Loucy (cell line): ENCODE measurements around the gene MACROD2.

ENCODE experiments used
- H2AFZ ChIP-seq: fragments of 200-600 bp; sonication (generic); 2 replicates; pipeline ENCODE4 v1.6.0; 2016; ENCODE audit warnings: antibody characterized with exemption, mild to moderate bottlenecking, low read length, moderate library complexity
- H3F3A ChIP-seq: fragments of 200-600 bp; 2 replicates; pipeline ENCODE4 v1.6.0; 2016; ENCODE audit warnings: antibody characterized with exemption, low read depth, mild to moderate bottlenecking
- H3K27me3 ChIP-seq: fragments of 200-600 bp; sonication (generic); 2 replicates; pipeline ENCODE4 v1.6.1; 2014; ENCODE audit warnings: low read length, mild to moderate bottlenecking; ENCODE audit not compliant: insufficient read depth, poor library complexity, severe bottlenecking
- H3K36me3 ChIP-seq: fragments of 200-600 bp; sonication (generic); 2 replicates; pipeline ENCODE4 v1.6.1; 2016; ENCODE audit warnings: low read length; ENCODE audit not compliant: insufficient read depth
- H3K4me1 ChIP-seq: fragments of 200-600 bp; sonication (generic); 2 replicates; pipeline ENCODE4 v1.5.1; 2014; ENCODE audit warnings: low read length, mild to moderate bottlenecking; ENCODE audit not compliant: insufficient read depth, poor library complexity, severe bottlenecking
- H3K4me2 ChIP-seq: fragments of 200-600 bp; sonication (generic); 2 replicates; pipeline ENCODE4 v1.6.0; 2014; ENCODE audit warnings: antibody characterized with exemption, low read length, low read depth, mild to moderate bottlenecking; ENCODE audit not compliant: poor library complexity, severe bottlenecking
- H3K4me3 ChIP-seq: fragments of 200-600 bp; sonication (generic); 2 replicates; pipeline ENCODE4 v1.5.1; 2014; ENCODE audit warnings: low read length, mild to moderate bottlenecking, mixed read lengths; ENCODE audit not compliant: poor library complexity, severe bottlenecking
- H3K79me2 ChIP-seq: fragments of 200-600 bp; sonication (generic); 2 replicates; pipeline ENCODE4 v1.6.1; 2014; ENCODE audit warnings: low read length; ENCODE audit not compliant: insufficient read depth
- H3K9ac ChIP-seq: fragments of 200-600 bp; sonication (generic); 2 replicates; pipeline ENCODE4 v1.6.0; 2014; ENCODE audit warnings: mild to moderate bottlenecking, low read depth, low read length, moderate library complexity; ENCODE audit not compliant: poor library complexity, severe bottlenecking
- H3K9me2 ChIP-seq: fragments of 200-600 bp; sonication (generic); replicated peaks from 2 replicates; pipeline ENCODE4 v1.6.1; 2016; ENCODE audit warnings: low read depth, low read length, mixed read lengths
- H3K9me3 ChIP-seq: fragments of 200-600 bp; sonication (generic); 2 replicates; pipeline ENCODE4 v1.6.1; 2014; ENCODE audit warnings: mild to moderate bottlenecking, antibody characterized with exemption, low read length, low read depth; ENCODE audit not compliant: insufficient read depth
- H4K20me1 ChIP-seq: fragments of 200-600 bp; sonication (generic); 2 replicates; pipeline ENCODE4 v1.6.0; 2014; ENCODE audit warnings: antibody characterized with exemption, low read length, mild to moderate bottlenecking; ENCODE audit not compliant: insufficient read depth, poor library complexity, severe bottlenecking
- EZH2phosphoT487 ChIP-seq: fragments of 200-600 bp; IDR thresholded peaks from 2 replicates; pipeline ENCODE4 v1.6.1; 2018; ENCODE audit warnings: antibody characterized with exemption, mild to moderate bottlenecking, moderate library complexity, borderline replicate concordance
- TF ChIP-seq, protein P1 (sequence below): fragments of 200-600 bp; sonication (generic); conservative IDR thresholded peaks from 2 replicates; pipeline ENCODE4 v1.5.1; 2014; ENCODE audit warnings: mild to moderate bottlenecking, antibody characterized with exemption, low read length

The MACROD2 gene

GRCh38 chr20:15265581-15266309, 1270.4 kb downstream of the MACROD2 start:
- Histone ChIP-seq H3K9ac (no peak overlapping the region), H3F3A (no peaks in the 10 kb centered on the region), H3K4me2 (no peak overlapping the region), H3K9me2 (no peaks in the 10 kb centered on the region), H3K27me3 (no peaks in the 10 kb centered on the region), H4K20me1 (no peaks in the 10 kb centered on the region), H3K36me3 (no peaks in the 10 kb centered on the region), H3K4me1 (no peaks in the 10 kb centered on the region), H3K9me3 (no peaks in the 10 kb centered on the region; the same call in 1 of the 2 replicates), H3K79me2 (no peaks in the 10 kb centered on the region), H2AFZ (no peak overlapping the region), H3K4me3 (no peak overlapping the region)
- no peak for TF ChIP-seq EZH2phosphoT487

DNA sequence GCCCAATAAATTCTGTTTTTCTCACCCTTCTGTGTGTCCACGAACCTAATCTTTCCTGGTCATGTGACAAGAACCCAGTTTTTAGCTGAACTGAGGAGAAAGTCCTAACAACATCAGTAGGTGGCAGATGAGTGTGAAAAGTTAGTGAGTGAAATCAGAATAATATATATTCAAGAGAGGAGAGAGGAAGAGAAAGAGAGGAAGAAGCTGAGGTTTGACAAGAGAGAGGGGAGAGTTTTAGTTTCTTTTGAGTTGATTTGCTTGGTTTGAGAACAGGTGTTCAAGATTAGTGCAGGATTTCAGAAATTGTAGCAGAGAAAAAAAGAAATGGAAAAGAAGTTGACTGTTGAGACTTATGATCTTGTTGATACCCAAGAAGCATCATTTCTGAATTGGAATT, 1272.6 kb downstream of the MACROD2 start:
- no peaks in the 10 kb centered on the region for H4K20me1 ChIP-seq
- no peaks in the 10 kb centered on the region for H3K4me1 ChIP-seq
- H3K9me3 ChIP-seq, result no peaks in the 10 kb centered on the region
- no peaks in the 10 kb centered on the region for H3K9me2 ChIP-seq
- no peak overlapping the region for H2AFZ ChIP-seq
- H3K79me2 ChIP-seq, result no peaks in the 10 kb centered on the region
- no peak overlapping the region for H3K9ac ChIP-seq
- H3K4me2 ChIP-seq, result no peak overlapping the region
- TF ChIP-seq EZH2phosphoT487, result no peak
- TF ChIP-seq, protein P1, sequence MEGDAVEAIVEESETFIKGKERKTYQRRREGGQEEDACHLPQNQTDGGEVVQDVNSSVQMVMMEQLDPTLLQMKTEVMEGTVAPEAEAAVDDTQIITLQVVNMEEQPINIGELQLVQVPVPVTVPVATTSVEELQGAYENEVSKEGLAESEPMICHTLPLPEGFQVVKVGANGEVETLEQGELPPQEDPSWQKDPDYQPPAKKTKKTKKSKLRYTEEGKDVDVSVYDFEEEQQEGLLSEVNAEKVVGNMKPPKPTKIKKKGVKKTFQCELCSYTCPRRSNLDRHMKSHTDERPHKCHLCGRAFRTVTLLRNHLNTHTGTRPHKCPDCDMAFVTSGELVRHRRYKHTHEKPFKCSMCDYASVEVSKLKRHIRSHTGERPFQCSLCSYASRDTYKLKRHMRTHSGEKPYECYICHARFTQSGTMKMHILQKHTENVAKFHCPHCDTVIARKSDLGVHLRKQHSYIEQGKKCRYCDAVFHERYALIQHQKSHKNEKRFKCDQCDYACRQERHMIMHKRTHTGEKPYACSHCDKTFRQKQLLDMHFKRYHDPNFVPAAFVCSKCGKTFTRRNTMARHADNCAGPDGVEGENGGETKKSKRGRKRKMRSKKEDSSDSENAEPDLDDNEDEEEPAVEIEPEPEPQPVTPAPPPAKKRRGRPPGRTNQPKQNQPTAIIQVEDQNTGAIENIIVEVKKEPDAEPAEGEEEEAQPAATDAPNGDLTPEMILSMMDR, result no peak
- H3K27me3 ChIP-seq, result no peaks in the 10 kb centered on the region
- H3K36me3 ChIP-seq, result no peaks in the 10 kb centered on the region
- no peak overlapping the region for H3K4me3 ChIP-seq
- H3F3A ChIP-seq, result no peaks in the 10 kb centered on the region

DNA sequence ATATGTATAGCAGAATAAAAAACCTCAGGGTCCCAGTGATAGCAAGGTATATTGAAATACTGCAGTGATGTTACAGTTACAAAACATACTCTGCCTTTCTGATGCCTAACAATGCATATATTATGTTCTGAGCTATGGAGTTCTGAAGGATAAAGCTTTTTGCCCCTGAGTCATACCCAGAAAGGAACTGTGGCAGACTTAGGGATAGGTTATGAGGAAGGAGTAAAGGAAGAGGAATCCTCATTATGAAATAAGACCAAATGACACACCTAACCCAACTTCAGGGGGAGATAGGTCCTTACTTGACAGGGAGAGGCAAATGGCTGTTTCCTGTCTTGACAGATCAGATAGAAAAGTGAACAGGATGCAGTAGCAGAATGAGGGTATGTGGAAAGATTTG, 1282.7 kb downstream of the MACROD2 start:
- Histone ChIP-seq H3K9me3 (no peaks in the 10 kb centered on the region), H3K4me2 (no peak overlapping the region), H4K20me1 (no peaks in the 10 kb centered on the region), H3K4me3 (no peak overlapping the region), H2AFZ (no peak overlapping the region), H3F3A (no peaks in the 10 kb centered on the region), H3K9me2 (no peaks in the 10 kb centered on the region), H3K27me3 (no peaks in the 10 kb centered on the region), H3K79me2 (no peaks in the 10 kb centered on the region), H3K36me3 (no peaks in the 10 kb centered on the region), H3K4me1 (no peaks in the 10 kb centered on the region), H3K9ac (no peak overlapping the region)
- TF ChIP-seq EZH2phosphoT487, result no peak
- TF ChIP-seq, protein P1, result no peak

DNA sequence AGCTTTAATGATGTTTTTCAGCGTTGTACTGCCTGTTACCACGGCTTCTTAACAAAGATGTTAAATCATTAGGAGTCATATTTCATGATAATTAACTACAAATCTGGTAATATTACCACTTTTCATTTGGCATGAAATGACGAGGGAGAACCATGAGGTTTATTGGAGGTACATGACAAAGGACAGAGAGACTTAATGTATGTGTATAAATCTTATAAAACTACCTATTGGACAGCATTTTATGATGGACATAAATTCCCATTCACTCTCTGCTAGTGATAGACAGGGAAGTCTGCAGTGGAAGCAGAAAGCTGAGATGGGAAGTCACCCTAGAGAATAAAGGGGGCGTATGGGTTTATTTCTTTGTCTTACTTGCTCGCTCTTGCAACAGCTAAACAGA, 1292.0 kb downstream of the MACROD2 start:
- TF ChIP-seq, protein P1, result no peak
- TF ChIP-seq EZH2phosphoT487, result no peak
- no peak overlapping the region for H2AFZ ChIP-seq
- H3F3A ChIP-seq, result no peaks in the 10 kb centered on the region
- H3K79me2 ChIP-seq, result no peaks in the 10 kb centered on the region
- no peaks in the 10 kb centered on the region for H3K36me3 ChIP-seq
- no peaks in the 10 kb centered on the region for H3K4me1 ChIP-seq
- no peak overlapping the region for H3K4me3 ChIP-seq
- no peaks in the 10 kb centered on the region for H3K9me2 ChIP-seq
- no peaks in the 10 kb centered on the region for H3K9me3 ChIP-seq
- H3K27me3 ChIP-seq, result no peaks in the 10 kb centered on the region
- no peak overlapping the region for H3K9ac ChIP-seq
- no peak overlapping the region for H3K4me2 ChIP-seq
- H4K20me1 ChIP-seq, result peaks cover 3% of the 10 kb centered on the region
